ENCODE results near the gene HOXD4.

Gene HOXD4

DNA sequence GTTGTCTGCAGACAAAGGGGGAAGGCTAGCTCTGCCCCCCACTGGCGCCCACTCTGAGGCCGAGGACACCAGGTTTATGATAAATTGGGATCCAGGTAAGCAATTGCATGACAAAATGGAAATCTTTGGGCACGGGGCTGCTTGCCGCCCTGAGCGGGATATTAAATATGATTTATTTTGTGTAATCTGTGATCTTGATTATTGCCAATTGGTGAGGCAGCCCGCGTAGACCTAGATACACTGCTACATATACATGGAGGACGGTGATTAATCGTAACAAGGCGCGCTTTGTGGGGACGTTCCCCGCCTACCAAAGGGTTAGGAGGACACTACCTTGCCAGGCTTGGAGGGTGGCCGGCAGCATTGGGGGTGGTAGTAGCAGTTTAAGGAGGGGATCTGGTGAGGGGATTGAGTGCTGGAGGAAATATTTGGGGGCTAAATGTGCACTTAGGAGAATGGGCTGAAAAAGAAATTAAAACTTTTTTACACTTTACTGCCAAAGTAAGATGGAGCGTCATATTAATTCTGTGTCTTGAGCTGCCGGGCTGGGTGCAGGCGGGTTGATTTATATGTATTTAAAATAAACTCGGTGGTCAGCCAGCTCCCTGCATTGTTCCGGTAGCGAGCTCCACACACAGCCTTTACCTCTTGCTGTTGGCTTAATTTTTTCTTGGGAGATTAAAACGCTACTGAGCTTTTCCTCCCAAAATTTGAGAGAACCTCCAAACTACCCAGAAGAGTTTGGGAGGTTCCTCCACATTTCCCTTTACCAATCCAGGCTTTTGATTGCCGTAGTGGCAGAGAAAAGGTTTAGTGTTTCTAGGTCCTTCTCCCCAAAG is 9.9 kb downstream of the HOXD4 start:
- peaks cover 96% of the 10 kb centered on the region for H3K27me3 ChIP-seq (replicated peaks)

DNA sequence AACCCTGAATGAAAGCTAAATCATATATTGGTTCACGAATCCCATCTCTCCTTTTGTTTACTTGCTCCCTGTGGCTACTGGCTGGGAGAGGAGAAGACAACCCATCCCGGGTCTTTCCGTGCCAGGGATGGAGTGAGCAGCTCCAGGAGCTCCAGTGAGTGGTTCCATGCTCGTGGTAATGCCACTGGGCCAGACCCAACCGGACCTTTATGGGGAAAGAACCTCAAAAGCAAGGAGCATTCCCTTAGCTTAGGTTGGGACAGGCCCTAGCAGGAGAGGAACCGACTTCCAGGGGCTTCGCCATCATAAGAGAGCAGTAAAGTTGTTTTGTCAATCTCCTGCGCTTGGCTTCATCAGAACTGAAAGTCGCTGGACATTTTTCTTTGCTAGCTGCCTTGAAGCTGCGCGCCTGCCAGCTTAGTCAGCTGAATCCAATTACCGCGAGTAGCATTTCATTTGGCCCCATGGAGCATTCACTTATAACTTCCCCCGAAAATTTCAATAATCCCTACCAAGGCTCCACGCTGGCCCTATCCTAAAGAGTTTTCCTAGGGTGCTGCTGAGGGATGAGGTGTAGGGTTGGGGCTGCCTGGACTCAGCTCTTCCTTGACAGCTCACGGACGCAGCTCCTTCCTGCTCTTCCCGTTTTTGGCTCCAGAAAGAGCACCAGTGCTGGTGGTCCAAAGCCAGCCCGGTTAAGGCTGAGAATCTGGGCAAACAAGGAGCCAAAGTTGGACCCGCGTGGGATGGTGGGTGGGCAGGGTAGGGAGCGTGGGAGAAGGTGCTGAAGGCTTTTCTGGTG is 10.7 kb downstream of the HOXD4 start:
- TF ChIP-seq, protein P1, sequence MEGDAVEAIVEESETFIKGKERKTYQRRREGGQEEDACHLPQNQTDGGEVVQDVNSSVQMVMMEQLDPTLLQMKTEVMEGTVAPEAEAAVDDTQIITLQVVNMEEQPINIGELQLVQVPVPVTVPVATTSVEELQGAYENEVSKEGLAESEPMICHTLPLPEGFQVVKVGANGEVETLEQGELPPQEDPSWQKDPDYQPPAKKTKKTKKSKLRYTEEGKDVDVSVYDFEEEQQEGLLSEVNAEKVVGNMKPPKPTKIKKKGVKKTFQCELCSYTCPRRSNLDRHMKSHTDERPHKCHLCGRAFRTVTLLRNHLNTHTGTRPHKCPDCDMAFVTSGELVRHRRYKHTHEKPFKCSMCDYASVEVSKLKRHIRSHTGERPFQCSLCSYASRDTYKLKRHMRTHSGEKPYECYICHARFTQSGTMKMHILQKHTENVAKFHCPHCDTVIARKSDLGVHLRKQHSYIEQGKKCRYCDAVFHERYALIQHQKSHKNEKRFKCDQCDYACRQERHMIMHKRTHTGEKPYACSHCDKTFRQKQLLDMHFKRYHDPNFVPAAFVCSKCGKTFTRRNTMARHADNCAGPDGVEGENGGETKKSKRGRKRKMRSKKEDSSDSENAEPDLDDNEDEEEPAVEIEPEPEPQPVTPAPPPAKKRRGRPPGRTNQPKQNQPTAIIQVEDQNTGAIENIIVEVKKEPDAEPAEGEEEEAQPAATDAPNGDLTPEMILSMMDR (IDR thresholded peaks at IDR 0.05; ENCODE audit: low read depth, low read length, missing control alignments) = no peak
- in situ Hi-C loops (cut with HindIII; ENCODE audit: low pct_ligation_motif_present, low sequenced_read_pairs) = no loop called here
- DNase-seq = no peak
- Histone ChIP-seq H3K36me3 (replicated peaks) (no peaks in the 10 kb centered on the region), H3K27me3 (replicated peaks) (peaks cover 96% of the 10 kb centered on the region), H3K27ac (no peak overlapping the region), H3K4me3 (ENCODE audit: low read depth, low read length) (no peak overlapping the region)

More for the DNA sequence above, 9.9 kb downstream of the HOXD4 start:
- DNase-seq = no peak
- TF ChIP-seq, protein P1 (IDR thresholded peaks at IDR 0.05; ENCODE audit: low read depth, low read length, missing control alignments) = no peak
- H3K4me3 ChIP-seq (ENCODE audit: low read depth, low read length) = no peak overlapping the region
- H3K27ac ChIP-seq = no peak overlapping the region
- in situ Hi-C loops (cut with HindIII; ENCODE audit: low pct_ligation_motif_present, low sequenced_read_pairs) = no loop called here
- H3K36me3 ChIP-seq (replicated peaks) = no peaks in the 10 kb centered on the region

DNA sequence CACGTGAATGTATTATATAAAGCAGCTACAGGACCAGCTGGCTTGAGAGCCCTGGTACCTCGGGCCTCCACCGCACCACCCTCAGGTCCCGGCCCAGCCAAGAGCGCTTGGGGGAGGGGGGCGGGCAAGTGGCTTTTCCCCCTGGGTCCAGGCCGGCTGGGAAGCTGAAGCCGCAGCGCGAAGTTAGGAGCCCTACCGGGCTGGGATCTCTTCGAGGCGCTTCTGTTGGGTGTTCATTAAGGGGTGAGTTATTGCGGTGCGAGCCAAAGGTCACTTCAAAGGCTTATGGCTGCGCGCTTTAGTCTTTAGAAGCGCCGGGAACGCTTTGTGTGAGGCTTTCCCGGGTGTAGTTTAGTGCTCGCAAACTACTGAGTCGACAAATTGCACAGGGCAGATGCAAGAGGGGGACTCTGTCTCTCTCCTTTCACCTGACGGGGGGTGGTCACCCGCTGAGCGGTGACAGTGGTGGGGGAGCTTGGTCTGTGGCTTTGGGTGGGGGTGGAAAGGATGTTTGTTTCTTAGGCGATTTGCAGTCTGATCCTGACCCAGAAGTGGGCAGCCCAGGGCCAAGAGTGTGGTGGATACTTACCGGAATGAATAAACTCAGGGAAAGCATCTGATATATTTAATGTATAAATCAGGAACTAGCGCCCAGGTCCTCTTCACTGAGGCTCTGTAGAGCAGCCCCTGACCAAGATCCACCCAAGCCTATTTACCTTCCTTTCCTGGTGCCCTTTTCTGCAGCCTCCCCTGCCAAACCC is 11.7 kb downstream of the HOXD4 start:
- H3K36me3 ChIP-seq (replicated peaks) = no peaks in the 10 kb centered on the region

DNA sequence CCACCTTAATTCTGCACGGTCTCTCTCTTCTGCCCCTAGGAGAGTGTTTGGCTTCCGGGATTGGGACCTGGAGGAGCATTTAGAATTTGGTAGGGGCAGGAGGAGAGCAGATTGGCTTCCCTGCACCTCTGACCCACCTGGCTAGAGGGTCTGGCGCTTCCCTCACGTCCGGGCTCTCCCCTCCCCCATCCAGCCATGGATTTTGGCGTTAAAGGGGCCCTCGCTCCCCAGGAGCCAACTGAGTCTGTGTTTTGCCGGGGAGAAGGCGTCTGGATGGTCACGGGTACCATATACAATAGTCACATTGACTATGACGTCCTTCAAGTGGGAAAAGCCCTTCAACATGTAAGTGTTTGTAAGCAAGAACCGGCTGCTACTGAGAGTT is 12.3 kb downstream of the HOXD4 start:
- no peak overlapping the region for H3K4me3 ChIP-seq (ENCODE audit: low read depth, low read length)
- H3K36me3 ChIP-seq (replicated peaks) = no peaks in the 10 kb centered on the region
- H3K27me3 ChIP-seq (replicated peaks) = peaks cover 87% of the 10 kb centered on the region
- H3K27ac ChIP-seq = no peak overlapping the region
- TF ChIP-seq, protein P1 (IDR thresholded peaks at IDR 0.05; ENCODE audit: low read depth, low read length, missing control alignments) = no peak
- DNase-seq = no peak
- in situ Hi-C loops (cut with HindIII; ENCODE audit: low pct_ligation_motif_present, low sequenced_read_pairs) = no loop called here

More for the DNA sequence above, 11.7 kb downstream of the HOXD4 start:
- no peak overlapping the region for H3K4me3 ChIP-seq (ENCODE audit: low read depth, low read length)
- peaks cover 91% of the 10 kb centered on the region for H3K27me3 ChIP-seq (replicated peaks)
- TF ChIP-seq, protein P1 (IDR thresholded peaks at IDR 0.05; ENCODE audit: low read depth, low read length, missing control alignments) = no peak
- in situ Hi-C loops (cut with HindIII; ENCODE audit: low pct_ligation_motif_present, low sequenced_read_pairs) = no loop called here
- H3K27ac ChIP-seq = no peak overlapping the region
- DNase-seq = no peak

DNA sequence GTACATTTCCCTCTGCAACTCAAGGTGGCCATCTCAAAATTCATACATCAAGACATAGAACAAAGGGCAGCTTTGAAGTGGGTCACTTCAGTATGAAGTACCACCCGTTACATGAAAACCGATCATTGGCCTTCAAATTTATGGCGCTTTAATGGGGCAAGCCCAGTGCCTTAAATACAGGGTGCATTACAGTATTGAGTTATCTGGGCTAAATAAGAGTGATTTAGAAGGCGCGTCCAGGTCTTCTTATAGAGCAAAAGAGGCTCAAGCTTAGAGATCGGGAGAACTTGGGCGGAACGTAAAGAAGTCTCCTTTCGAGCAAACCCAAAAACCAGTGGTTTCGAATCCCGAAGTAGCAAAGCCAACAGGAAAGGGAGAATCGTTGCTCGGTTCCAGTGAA is 12.9 kb downstream of the HOXD4 start:
- Histone ChIP-seq H3K36me3 (replicated peaks) (no peaks in the 10 kb centered on the region), H3K4me3 (ENCODE audit: low read depth, low read length) (no peak overlapping the region), H3K27me3 (replicated peaks) (peaks cover 88% of the 10 kb centered on the region), H3K27ac (no peak overlapping the region)
- in situ Hi-C loops (cut with HindIII; ENCODE audit: low pct_ligation_motif_present, low sequenced_read_pairs) = no loop called here
- no peak for DNase-seq
- TF ChIP-seq, protein P1 (IDR thresholded peaks at IDR 0.05; ENCODE audit: low read depth, low read length, missing control alignments) = no peak
